ENCODE results near the gene CNTNAP5. TPM values are rescaled to one million over a fixed set of nuclear protein-coding genes. Genes with fewer than 3 reads are reported as not detected.

CNTNAP5 gene
- total and polyA plus RNA-seq, 9 of the 15 experiments (the other 6 are each of a cell fraction or from before 2014, with no cell fraction given), result not detected

DNA sequence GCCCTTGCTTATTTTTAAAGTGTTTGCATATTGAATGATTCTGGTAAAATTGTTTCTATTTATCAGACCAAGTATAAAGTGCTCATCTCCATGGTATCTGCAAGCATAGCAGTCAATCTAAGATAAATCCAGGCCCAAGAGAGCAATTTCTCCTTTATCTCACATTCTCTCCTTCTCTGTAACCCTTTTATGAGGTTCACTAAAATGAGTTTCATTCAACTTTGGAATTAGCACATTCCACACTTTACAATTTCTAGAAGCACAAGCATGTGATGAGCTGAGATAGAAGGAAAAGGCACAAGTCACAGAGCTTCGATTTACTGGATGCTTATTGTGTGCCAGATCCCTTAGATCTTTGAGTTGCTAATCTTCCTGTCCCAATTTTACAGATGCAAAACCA lies 97.3 kb downstream of the CNTNAP5 start (continued):
- TF ChIP-seq CHD7 (IDR thresholded peaks at IDR 0.05; ENCODE audit: low read depth, low read length) (no peak), PPARD (CRISPR knock-in tag; IDR thresholded peaks at IDR 0.05) (no peak), ZNF695 (CRISPR knock-in tag; IDR thresholded peaks at IDR 0.05) (no peak), PRDM10 (IDR thresholded peaks at IDR 0.05; ENCODE audit: partially characterized antibody) (no peak), ZNF311 (CRISPR knock-in tag; IDR thresholded peaks at IDR 0.05) (no peak)
- TF ChIP-seq, protein P1, sequence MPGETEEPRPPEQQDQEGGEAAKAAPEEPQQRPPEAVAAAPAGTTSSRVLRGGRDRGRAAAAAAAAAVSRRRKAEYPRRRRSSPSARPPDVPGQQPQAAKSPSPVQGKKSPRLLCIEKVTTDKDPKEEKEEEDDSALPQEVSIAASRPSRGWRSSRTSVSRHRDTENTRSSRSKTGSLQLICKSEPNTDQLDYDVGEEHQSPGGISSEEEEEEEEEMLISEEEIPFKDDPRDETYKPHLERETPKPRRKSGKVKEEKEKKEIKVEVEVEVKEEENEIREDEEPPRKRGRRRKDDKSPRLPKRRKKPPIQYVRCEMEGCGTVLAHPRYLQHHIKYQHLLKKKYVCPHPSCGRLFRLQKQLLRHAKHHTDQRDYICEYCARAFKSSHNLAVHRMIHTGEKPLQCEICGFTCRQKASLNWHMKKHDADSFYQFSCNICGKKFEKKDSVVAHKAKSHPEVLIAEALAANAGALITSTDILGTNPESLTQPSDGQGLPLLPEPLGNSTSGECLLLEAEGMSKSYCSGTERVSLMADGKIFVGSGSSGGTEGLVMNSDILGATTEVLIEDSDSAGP (CRISPR knock-in tag; IDR thresholded peaks at IDR 0.05), result no peak
- TF ChIP-seq, protein P2, sequence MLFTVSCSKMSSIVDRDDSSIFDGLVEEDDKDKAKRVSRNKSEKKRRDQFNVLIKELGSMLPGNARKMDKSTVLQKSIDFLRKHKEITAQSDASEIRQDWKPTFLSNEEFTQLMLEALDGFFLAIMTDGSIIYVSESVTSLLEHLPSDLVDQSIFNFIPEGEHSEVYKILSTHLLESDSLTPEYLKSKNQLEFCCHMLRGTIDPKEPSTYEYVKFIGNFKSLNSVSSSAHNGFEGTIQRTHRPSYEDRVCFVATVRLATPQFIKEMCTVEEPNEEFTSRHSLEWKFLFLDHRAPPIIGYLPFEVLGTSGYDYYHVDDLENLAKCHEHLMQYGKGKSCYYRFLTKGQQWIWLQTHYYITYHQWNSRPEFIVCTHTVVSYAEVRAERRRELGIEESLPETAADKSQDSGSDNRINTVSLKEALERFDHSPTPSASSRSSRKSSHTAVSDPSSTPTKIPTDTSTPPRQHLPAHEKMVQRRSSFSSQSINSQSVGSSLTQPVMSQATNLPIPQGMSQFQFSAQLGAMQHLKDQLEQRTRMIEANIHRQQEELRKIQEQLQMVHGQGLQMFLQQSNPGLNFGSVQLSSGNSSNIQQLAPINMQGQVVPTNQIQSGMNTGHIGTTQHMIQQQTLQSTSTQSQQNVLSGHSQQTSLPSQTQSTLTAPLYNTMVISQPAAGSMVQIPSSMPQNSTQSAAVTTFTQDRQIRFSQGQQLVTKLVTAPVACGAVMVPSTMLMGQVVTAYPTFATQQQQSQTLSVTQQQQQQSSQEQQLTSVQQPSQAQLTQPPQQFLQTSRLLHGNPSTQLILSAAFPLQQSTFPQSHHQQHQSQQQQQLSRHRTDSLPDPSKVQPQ (CRISPR knock-in tag; IDR thresholded peaks at IDR 0.05; ENCODE audit: borderline replicate concordance), result no peak

All from K562 (cell line).